Upper lobe of left lung (tissue), 6 donors: ENCODE results near the gene RPS28. TPM values are rescaled to one million over a fixed set of nuclear protein-coding genes. Genes with fewer than 3 reads are reported as not detected.

Source experiments
- ATAC-seq, 2 donors: fragments of 200-7000 bp; cut with Tn5 transposase; one replicate each; pipeline ENCODE4 v1.9.1; 2022; ENCODE audit warnings: mild to moderate bottlenecking in 2 of 2, moderate library complexity in 2 of 2; ENCODE audit not compliant: low FRiP score in 2 of 2
- DNase-seq, 2 donors: peaks; one replicate each; pipeline ENCODE4 v3.0.0-alpha.2; 2019 to 2020
- H3K27ac ChIP-seq, 4 donors: fragments of 200-600 bp; sonication (generic); one replicate each; pipeline ENCODE4 v1.5.1; 2016 to 2019
- H3K27me3 ChIP-seq, 4 donors: fragments of 200-600 bp; sonication (generic); one replicate each; pipeline ENCODE4 v1.5.1; 2017 to 2019
- H3K36me3 ChIP-seq, 4 donors: fragments of 200-600 bp; sonication (generic); one replicate each; pipeline ENCODE4 v1.5.1; 2016 to 2019
- H3K4me1 ChIP-seq, 4 donors: fragments of 200-600 bp; sonication (generic); one replicate each; pipeline ENCODE4 v1.5.1; 2018 to 2019
- H3K4me3 ChIP-seq, 4 donors: fragments of 200-600 bp; sonication (generic); one replicate each; pipeline ENCODE4 v1.5.1; 2017 to 2019; ENCODE audit warnings: mild to moderate bottlenecking in 2 of 4, moderate library complexity in 1 of 4
- H3K9me3 ChIP-seq, 4 donors: fragments of 200-600 bp; sonication (generic); one replicate each; pipeline ENCODE4 v1.5.1; 2018 to 2019
- CTCF ChIP-seq, 6 experiments: fragments of 450-650 bp in 4 of 6; fragments of 200-600 bp in 2 of 6; sonication (generic) in 2 of 6; IDR thresholded peaks; one replicate each; pipeline ENCODE4 v1.5.1; 2016 to 2019; ENCODE audit warnings: antibody characterized with exemption in 6 of 6
- EP300 ChIP-seq, 4 donors: sonication (generic); formaldehyde crosslinking; IDR thresholded peaks; one replicate each; pipeline ENCODE4 v1.5.1; 2017; ENCODE audit warnings: antibody characterized with exemption in 4 of 4, control low read depth in 2 of 4
- POLR2A ChIP-seq, 4 donors: fragments of 450-650 bp; IDR thresholded peaks; one replicate each; pipeline ENCODE4 v1.5.1; 2016 to 2017; ENCODE audit warnings: antibody characterized with exemption in 4 of 4, mild to moderate bottlenecking in 2 of 4
- POLR2AphosphoS5 ChIP-seq, 2 donors: sonication (generic); formaldehyde crosslinking; IDR thresholded peaks; one replicate each; pipeline ENCODE4 v1.5.1; 2017; ENCODE audit warnings: antibody characterized with exemption in 2 of 2
- WGBS, 2 donors: methylation state at CpG; one replicate each; pipeline ENCODE4 v1.1.5; 2017 to 2018; 5-methylcytosine and 5-hydroxymethylcytosine counted together
- total RNA-seq, 6 donors: library from RNA; depleted of rRNA in 4 of 6; stranded (reverse); fragments of >200 nt in 4 of 6; gene quantifications; one replicate each; pipeline versions ENCODE4 v1.1.0 to v1.2.1, GENCODE V29; 2016 to 2021
- donor health status: DM: no; HTN: no; CAD: no; lungs with moderate emphysema.
- donor health status: DM: no; HTN: yes; CAD: no; lungs with severe emphysema.

The RPS28 gene
- total RNA-seq, 6 donors from 2014 or later: 282 to 1,919 (median 843) TPM

- Histone ChIP-seq H3K4me3 (no peak overlapping the region), H3K36me3 (peaks cover 0 to 26% (median 4%) of the 10 kb centered on the region in 4 donors), H3K27me3 (no peaks in the 10 kb centered on the region), H3K9me3 (no peaks in the 10 kb centered on the region), H3K27ac (no peak overlapping the region), H3K4me1 (peaks cover 30 to 46% (median 34%) of the 10 kb centered on the region in 4 donors)
- TF ChIP-seq POLR2A (IDR thresholded peaks at IDR 0.05) (no peak), CTCF (IDR thresholded peaks at IDR 0.05) (no peak), EP300 (IDR thresholded peaks at IDR 0.05) (no peak), POLR2AphosphoS5 (IDR thresholded peaks at IDR 0.05) (no peak)
- WGBS, 2 donors: 90 to 91% methylated on average over 21 to 31 of the region's 33 CpGs
- ATAC-seq: no peak
- DNase-seq: peak; percentile 19 to 81
Observed at GRCh38 chr19:8304841-8305621, 16.3 kb upstream of the RPS28 start.

- Histone ChIP-seq H3K36me3 (peaks cover 0 to 31% (median 7%) of the 10 kb centered on the region in 4 donors), H3K4me3 (no peak overlapping the region), H3K27me3 (no peaks in the 10 kb centered on the region), H3K9me3 (no peaks in the 10 kb centered on the region), H3K4me1 (peaks cover 30 to 46% (median 34%) of the 10 kb centered on the region in 4 donors), H3K27ac (peak overlapping the region in 3 of 4 donors; percentile 45 to 69 (median 47))
- DNase-seq (peak in 1 of 2 donors; percentile 8), ATAC-seq (no peak)
- 70 to 95% methylated on average over 4 of the region's 4 CpGs for WGBS, 2 donors
- no peak for TF ChIP-seq POLR2AphosphoS5 (IDR thresholded peaks at IDR 0.05)
- TF ChIP-seq EP300 (IDR thresholded peaks at IDR 0.05): no peak
- TF ChIP-seq POLR2A (IDR thresholded peaks at IDR 0.05): no peak
- no peak for TF ChIP-seq CTCF (IDR thresholded peaks at IDR 0.05)
Observed at GRCh38 chr19:8305798-8306197, 15.5 kb upstream of the RPS28 start.

GRCh38 chr19:8306235-8307054, 14.9 kb upstream of the RPS28 start:
- H3K9me3 ChIP-seq: no peaks in the 10 kb centered on the region
- peak in 1 of 2 donors; percentile 19 for DNase-seq
- peaks cover 32 to 46% (median 39%) of the 10 kb centered on the region in 4 donors for H3K4me1 ChIP-seq
- no peak for TF ChIP-seq CTCF (IDR thresholded peaks at IDR 0.05)
- TF ChIP-seq POLR2A (IDR thresholded peaks at IDR 0.05): no peak
- TF ChIP-seq EP300 (IDR thresholded peaks at IDR 0.05): no peak
- no peak for TF ChIP-seq POLR2AphosphoS5 (IDR thresholded peaks at IDR 0.05)
- peak overlapping the region in 1 of 4 donors; percentile 78 for H3K4me3 ChIP-seq
- no peaks in the 10 kb centered on the region for H3K27me3 ChIP-seq
- peaks cover 0 to 37% (median 10%) of the 10 kb centered on the region in 4 donors for H3K36me3 ChIP-seq
- H3K27ac ChIP-seq: peak overlapping the region in 3 of 4 donors; percentile 45 to 70 (median 69)
- WGBS, 2 donors: 60 to 63% methylated on average over 11 to 17 of the region's 17 CpGs
- ATAC-seq: no peak

GRCh38 chr19:8307400-8307964, 13.8 kb upstream of the RPS28 start:
- 31 to 39% methylated on average over 20 to 24 of the region's 24 CpGs for WGBS, 2 donors
- Histone ChIP-seq H3K4me3 (peak overlapping the region; percentile 49 to 78 (median 64)), H3K27me3 (no peaks in the 10 kb centered on the region), H3K4me1 (peaks cover 36 to 53% (median 46%) of the 10 kb centered on the region in 4 donors), H3K9me3 (no peaks in the 10 kb centered on the region), H3K36me3 (peaks cover 0 to 37% (median 9%) of the 10 kb centered on the region in 4 donors), H3K27ac (peak overlapping the region; percentile 57 to 70 (median 67))
- no peak for TF ChIP-seq POLR2A (IDR thresholded peaks at IDR 0.05)
- TF ChIP-seq CTCF (IDR thresholded peaks at IDR 0.05): no peak
- ATAC-seq (no peak), DNase-seq (peak in 1 of 2 donors; percentile 20)
